SK-N-MC (cell line): ENCODE results near the gene FAM78A.

ENCODE experiments used
- EZH2 ChIP-seq: fragments of 200-600 bp; sonication (generic); IDR thresholded peaks from one replicate; pipeline ENCODE4 v1.6.1; 2017; ENCODE audit warnings: antibody characterized with exemption
- FOXP2 ChIP-seq: optimal IDR thresholded peaks from 2 replicates; pipeline ENCODE3; 2011; ENCODE audit warnings: mild to moderate bottlenecking, moderate library complexity; ENCODE audit not compliant: insufficient read depth; ENCODE audit errors: extremely low read length, control extremely low read depth
- POLR2AphosphoS5 ChIP-seq: IDR thresholded peaks from 2 replicates; pipeline ENCODE4 v1.6.1; 2012; ENCODE audit warnings: mild to moderate bottlenecking, low read depth, low read length, borderline replicate concordance

DNA sequence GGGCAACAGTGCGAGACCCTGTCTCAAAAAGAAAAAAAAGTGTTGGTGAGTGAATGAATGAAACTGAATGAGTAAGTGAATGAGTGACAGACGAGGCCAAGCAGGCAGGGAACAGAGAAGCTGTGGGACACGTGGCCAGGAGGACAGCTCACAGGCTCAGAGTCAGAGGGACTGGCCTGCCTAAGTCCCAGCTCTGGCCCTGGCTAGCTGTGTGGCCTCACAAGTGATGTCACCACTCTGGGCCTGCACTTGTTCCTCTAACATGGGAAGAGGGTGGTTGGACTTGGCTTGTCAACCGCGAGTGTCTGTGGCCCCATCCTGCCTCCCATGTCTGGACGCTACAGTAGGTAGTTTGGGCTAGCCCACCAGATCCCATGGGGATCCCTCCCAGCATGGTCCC, 8.5 kb upstream of the FAM78A start:
- no peak for TF ChIP-seq FOXP2
- TF ChIP-seq POLR2AphosphoS5, result no peak
- no peak for TF ChIP-seq EZH2
